ENCODE measurements around the gene HIBCH.

The HIBCH gene

DNA sequence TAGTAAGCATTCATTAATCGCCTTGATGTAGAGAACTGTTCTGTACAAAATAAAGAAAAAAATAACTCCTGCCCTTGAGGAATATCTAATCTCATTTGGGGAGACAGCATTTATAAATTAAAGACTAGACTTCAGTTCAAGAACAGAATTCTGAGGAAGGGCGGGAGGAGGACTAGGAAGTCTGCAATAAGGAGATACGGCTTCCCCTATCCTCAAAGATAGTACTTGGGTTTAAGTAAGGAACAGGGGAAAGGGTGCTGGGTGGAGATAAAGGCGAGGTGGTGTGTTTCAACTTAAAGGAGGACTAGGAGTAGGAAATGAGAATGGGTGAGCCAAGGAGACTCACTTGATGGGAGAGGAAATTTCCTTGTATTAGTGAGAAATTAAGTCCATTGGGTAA, 135.2 kb downstream of the HIBCH start:
- no peak for DNase-seq
- H3K4me3 ChIP-seq (ENCODE audit: low read depth, low read length) = no peak overlapping the region
- in situ Hi-C loops (cut with HindIII; ENCODE audit: low pct_ligation_motif_present, low sequenced_read_pairs) = no loop called here
- H3K27ac ChIP-seq = no peak overlapping the region
- H3K36me3 ChIP-seq (replicated peaks) = no peaks in the 10 kb centered on the region
- H3K27me3 ChIP-seq (replicated peaks) = no peaks in the 10 kb centered on the region
- no peak for TF ChIP-seq CTCF (IDR thresholded peaks at IDR 0.05; ENCODE audit: low read depth, low read length, missing control alignments)

DNA sequence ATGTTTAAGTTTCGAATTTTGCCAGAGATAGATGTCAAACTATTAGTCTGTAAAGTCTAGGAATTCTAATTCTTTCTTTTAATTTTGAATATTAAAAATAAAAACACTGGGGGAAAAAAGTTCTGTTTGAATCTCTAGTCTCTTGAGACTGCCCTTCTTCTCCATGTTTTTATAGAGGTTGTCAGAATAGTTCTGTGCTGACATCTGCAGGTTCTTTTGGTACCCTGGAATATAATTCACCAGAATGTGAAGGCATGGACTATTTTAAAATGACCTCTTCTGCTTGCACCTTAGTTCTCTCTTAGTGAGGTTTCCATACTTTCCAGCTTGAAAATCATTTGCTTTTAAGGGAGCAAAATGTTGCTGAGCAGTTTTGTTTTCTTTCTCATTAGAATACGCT, 136.1 kb downstream of the HIBCH start:
- Histone ChIP-seq H3K27ac (no peak overlapping the region), H3K27me3 (replicated peaks) (no peaks in the 10 kb centered on the region), H3K36me3 (replicated peaks) (no peaks in the 10 kb centered on the region), H3K4me3 (ENCODE audit: low read depth, low read length) (no peak overlapping the region)
- in situ Hi-C loops (cut with HindIII; ENCODE audit: low pct_ligation_motif_present, low sequenced_read_pairs) = no loop called here
- no peak for DNase-seq
- TF ChIP-seq CTCF (IDR thresholded peaks at IDR 0.05; ENCODE audit: low read depth, low read length, missing control alignments) = no peak

DNA sequence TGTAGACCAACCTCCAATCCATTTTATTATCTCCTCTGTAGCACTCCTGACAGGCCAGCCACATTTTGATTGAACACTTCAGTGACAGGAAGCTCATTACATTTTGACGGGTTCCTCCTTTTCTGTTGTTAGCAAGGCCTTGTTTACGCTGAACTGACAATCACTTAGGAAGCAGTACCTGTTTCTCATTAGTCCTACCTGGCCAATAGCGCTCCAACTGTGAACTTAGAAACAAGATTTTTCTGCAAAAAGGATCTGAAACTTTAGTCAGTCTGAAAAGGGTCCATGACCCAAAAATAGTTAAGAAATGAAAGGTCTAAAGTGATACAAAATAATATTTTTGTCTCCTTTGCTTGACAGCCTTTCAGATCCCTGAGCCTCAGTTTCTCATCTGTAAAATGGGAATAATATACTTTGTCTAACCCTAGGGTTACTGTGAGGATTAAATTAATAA, 137.5 kb downstream of the HIBCH start:
- in situ Hi-C loops (cut with HindIII; ENCODE audit: low pct_ligation_motif_present, low sequenced_read_pairs) = no loop called here
- no peak for TF ChIP-seq CTCF (IDR thresholded peaks at IDR 0.05; ENCODE audit: low read depth, low read length, missing control alignments)
- no peak for DNase-seq
- Histone ChIP-seq H3K36me3 (replicated peaks) (no peaks in the 10 kb centered on the region), H3K27me3 (replicated peaks) (no peaks in the 10 kb centered on the region), H3K27ac (no peak overlapping the region), H3K4me3 (ENCODE audit: low read depth, low read length) (no peak overlapping the region)

- H3K27ac ChIP-seq = no peak overlapping the region
- peak overlapping the region; percentile 65 for H3K4me3 ChIP-seq (ENCODE audit: low read depth, low read length)
- H3K27me3 ChIP-seq (replicated peaks) = no peaks in the 10 kb centered on the region
- TF ChIP-seq CTCF (IDR thresholded peaks at IDR 0.05; ENCODE audit: low read depth, low read length, missing control alignments) = no peak
- no peaks in the 10 kb centered on the region for H3K36me3 ChIP-seq (replicated peaks)
- in situ Hi-C loops (cut with HindIII; ENCODE audit: low pct_ligation_motif_present, low sequenced_read_pairs) = no loop called here
- DNase-seq = no peak
These were observed 138.4 kb downstream of the HIBCH start for GRCh38 chr2:190181123-190181669.

- in situ Hi-C loops (cut with HindIII; ENCODE audit: low pct_ligation_motif_present, low sequenced_read_pairs) = no loop called here
- Histone ChIP-seq H3K36me3 (replicated peaks) (no peaks in the 10 kb centered on the region), H3K4me3 (ENCODE audit: low read depth, low read length) (peak overlapping the region; percentile 65), H3K27ac (no peak overlapping the region), H3K27me3 (replicated peaks) (no peaks in the 10 kb centered on the region)
- no peak for DNase-seq
- peak; percentile 52 for TF ChIP-seq CTCF (IDR thresholded peaks at IDR 0.05; ENCODE audit: low read depth, low read length, missing control alignments)
These were observed 139.1 kb downstream of the HIBCH start for GRCh38 chr2:190180313-190181122.
